ENCODE results near the gene PPARG.
"Not testable (repeated sequence)": the region's sequence is repeated elsewhere in the genome, so short reads cannot be mapped to it uniquely, and the experiment has no call there.

PPARG gene

DNA sequence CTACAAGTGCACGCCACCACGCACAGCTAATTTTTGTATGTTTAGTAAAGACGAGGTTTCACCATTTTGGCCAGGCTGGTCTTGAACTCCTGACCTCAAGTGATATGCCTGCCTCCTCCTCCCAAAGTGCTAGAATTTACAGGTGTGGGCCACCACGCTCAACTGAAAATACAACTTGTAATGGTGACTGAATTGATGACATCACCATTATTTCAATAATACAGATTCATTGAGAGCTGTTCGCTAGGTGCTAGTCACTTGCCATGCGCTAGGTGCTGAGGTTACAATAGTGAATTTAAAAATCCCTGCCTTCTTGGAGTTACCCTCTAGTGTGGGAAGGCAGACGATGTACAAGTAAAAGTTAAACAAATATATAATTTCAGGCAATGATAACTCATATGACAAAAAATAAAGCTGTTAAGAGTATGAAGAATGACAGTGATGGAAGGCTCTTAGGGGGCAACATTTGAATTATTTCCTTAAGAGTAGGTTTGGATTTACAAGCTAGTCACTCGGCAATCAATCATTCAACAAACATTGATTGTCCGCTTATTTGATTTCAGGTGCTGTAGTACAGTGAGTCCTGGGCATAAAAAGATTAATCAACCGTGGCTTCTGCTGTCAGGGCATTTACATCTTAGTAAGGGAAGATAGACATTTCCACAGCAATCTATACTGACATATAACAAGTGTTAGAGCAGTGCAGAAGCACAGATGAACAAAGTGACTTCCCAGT lies 9.1 kb upstream of the PPARG start:
- DNase-seq (ENCODE audit: low read depth) = no peak

DNA sequence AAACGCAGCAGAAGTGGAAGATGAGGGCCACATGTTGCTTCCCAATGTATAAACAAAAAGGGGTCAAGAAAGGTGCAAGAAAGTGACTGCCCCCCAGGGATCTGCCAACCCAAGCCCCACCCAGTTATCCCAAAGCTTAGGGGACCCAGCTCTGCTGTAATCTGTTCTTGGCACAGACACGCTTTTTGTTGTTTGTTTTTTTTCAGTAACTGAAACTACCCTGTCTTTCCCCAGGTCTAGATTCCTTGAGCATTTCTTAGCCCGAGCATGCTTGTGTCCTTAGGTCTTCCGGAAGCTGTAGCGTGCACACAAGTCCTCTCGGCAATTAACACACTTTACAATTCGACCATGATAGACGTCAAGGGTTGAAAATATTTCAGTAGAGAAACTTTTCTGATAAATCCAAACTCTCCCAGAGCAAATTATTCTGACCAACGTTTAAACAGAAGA lies 8.5 kb upstream of the PPARG start:
- DNase-seq (ENCODE audit: low read depth) = no peak

DNA sequence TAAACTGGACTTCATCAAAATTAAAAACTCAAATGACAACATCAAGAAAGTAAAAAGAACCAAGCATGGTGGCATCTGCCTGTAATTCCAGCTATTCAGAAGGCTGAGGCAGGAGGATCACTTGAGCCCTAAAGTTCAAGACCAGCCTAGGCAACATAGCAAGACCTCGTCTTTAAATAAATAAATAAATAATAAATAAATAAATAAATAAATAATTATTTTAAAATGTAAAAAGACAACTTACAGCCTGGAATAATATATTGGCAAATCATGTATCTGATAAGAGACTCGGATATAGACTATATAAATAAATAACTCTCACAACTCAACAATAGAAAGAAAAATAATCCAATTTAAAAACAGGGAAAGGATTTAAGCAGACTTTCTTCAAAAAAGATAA lies 4.3 kb upstream of the PPARG start:
- DNase-seq (ENCODE audit: low read depth) = no peak

DNA sequence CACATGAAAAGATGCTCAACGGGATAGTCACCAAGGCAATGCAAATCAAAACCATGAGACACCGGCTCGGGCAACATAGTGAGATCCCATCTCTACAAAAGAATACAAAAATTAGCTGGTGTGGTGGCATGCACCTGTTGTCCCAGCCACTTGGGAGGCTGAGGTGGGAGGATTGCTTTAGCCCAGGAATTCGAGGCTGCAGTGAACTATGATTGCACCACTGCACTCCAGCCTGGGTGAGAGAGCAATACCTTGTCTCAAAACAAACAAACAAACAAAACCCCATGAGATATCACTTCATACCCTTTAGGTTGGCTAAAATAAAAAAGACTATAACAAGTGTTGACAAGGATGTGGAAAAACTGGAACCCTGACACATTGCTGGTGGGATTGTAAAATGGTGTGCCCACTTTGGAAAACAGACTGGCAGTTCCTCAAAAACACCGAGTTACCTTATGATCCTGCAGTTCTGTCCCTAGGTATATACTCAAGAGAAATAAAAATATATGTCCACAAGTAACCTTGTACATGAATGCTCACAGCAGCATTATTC lies 3.8 kb upstream of the PPARG start:
- no peak for DNase-seq (ENCODE audit: low read depth)

DNA sequence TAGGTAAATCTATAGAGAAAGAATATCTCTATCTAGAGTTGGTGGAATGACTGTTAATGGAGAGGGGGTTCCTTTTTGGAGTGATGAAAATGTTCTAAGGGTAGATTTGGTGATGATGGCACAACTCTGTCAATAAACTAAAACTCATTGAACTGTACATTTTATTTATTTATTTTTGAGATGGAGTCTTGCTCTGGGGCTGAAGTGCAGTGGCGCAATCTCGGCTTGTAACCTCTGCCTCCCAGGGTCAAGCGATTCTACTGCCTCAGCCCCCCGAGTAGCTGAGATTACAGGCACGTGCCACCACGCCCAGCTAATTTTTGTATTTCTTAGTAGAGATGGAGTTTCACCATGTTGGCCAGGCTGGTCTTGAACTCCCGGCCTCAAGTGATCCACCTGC lies 3.1 kb upstream of the PPARG start:
- DNase-seq (ENCODE audit: low read depth) = not testable (repeated sequence)

DNA sequence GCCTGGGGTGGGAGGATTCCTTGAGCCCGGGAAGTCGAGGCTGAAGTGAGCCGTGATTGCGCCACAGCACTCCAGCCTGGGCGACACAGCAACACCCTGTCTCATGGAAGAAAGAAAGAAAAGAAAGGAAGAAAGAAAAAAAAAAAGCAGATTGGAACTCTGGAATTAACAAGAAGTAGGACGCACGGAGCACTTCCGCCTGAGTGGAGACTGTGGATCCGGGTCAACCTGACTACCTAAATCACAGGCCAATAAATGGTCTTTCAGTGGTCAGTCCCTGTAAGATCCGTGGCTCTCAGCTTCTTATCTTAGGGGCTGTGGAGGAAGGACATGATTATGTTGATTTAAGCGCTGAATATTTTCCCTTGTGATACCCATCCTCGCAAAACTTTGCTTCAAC lies 2.4 kb upstream of the PPARG start:
- DNase-seq (ENCODE audit: low read depth) = no peak

DNA sequence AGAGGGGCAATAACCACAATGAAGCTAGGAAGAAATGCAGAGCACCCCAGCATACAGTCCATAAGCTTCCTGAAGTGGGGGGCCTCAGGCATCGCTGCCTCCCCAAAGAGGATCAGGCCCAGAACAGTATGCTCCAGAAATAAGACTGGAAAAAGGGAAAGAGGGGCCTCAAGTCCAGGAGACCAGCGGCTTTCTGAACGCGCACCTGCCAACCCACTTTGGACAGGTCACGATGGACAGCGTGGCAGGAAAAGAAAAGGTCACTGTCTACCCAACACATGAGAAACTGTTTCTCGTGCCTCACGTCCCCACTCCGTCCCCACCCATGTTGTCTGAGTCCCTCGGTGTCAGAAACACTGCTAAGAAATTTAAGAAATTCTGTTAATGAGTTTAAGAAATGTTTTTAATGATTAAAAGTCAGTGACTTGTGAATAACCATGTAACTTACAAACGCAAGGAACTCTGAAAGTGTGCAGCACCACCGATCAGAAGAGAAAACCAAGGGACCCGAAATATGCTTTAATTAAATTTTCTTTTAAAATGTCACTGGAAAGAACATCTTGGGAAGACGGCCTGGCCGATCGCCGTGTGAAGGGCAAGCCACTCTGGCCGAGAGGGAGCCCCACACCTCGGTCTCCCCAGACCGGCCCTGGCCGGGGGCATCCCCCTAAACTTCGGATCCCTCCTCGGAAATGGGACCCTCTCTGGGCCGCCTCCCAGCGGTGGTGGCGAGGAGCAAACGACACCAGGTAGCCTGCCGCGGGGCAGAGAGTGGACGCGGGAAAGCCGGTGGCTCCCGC lies 1.7 kb upstream of the PPARG start:
- DNase-seq (ENCODE audit: low read depth) = no peak

DNA sequence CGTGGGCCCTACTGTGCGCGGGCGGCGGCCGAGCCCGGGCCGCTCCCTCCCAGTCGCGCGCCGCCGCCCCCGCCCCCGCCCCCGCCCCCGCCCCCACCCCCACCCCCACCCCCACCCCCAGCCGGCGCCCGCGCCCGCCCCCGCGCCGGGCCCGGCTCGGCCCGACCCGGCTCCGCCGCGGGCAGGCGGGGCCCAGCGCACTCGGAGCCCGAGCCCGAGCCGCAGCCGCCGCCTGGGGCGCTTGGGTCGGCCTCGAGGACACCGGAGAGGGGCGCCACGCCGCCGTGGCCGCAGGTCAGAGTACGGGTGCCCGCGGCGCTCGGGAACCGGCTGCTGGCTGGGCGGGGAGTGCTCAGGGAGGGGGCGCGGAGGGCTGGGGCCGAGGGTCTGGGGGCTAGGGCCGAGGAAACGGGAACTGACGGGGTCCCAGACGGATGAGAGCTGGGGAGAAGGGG lies 1.1 kb upstream of the PPARG start:
- no peak for DNase-seq (ENCODE audit: low read depth)

DNA sequence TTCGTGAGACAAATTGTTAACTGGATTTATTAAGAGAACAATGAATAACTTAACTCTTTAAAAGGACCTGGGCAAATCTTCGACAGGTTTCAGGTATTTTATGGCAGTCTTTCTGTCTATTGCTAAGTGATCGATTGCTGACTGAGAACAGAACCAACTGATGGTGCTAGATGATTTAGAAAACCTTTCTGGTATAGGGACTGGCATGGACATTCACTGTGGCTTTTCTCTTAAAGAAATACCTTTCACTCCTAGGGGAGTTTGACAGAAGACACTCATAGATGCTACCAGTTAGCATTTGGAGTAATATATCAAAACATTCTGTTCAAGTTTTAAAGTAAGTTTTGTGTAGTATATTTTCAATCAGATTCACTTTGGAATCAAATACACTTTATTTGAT lies 654 bp downstream of the PPARG start:
- no peak for DNase-seq (ENCODE audit: low read depth)

DNA sequence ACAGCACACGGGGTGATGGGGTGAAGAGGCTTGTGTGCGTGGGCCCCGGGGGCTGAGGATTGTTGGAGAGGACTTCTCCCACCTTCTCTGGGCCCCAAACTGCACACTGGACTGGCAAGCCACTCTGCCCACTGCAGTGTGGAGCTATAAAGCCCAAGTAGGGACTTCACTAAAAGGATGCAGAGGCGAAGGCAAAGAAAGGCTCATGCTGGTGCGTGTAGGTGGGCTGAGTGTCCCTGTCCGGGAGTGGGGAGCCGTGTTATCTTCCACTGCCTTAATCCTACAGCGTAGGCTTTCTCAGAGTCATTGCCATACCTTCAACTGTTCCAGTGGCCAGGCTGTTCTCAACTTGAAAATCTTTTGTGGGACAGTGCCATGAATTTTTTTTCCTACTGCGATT lies 3.9 kb downstream of the PPARG start:
- DNase-seq (ENCODE audit: low read depth) = no peak

DNA sequence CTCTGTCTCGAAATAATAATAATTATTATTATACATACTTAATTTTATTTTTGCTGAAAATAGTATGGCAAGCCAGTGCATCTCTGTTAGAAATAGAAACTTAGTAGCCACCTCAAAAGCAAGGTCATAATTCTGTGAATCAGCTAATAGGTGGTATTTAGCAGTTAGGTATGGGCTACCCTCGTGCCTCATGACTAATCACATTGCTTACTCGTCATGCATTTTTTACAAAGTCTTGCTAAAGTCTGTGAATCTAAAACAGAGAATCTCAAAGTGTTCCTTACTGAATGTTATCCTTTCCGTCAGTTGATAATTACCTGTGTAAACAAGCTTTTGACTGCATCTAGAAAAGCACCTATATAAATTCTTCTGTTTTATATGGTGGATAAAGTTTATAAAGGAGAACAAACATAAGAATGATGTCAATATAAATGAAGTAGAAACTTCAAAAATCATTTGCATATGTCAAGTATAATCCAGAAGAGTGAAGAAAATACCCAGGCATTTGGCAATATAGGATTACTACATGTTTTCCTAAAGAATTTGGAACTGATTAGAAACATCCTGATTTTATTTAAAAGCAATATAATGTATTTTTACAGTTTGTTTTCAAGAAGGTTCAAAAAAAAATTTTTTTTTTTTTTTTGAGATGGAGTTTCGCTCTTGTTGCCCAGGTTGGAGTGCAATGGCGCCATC lies 6.2 kb downstream of the PPARG start:
- no peak for DNase-seq (ENCODE audit: low read depth)

DNA sequence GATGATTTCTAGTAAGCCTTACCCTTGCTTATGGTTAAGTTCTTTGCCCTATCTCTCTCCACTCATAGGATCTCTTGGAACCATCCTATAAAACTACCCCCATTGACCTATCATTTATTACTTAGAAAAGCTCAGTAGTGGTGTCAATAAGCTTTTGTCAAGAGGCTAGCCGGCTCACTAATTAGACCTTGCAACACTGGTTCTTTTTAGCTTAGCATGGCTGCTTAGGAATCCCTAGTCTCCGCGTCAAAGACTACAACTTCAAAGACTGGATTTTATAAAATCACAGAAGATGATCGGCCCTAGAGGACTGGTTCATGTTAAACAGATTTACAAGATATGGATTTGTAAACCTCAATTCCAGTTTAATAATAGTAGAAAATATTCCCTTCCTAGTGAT lies 7.6 kb downstream of the PPARG start:
- no peak for DNase-seq (ENCODE audit: low read depth)

DNA sequence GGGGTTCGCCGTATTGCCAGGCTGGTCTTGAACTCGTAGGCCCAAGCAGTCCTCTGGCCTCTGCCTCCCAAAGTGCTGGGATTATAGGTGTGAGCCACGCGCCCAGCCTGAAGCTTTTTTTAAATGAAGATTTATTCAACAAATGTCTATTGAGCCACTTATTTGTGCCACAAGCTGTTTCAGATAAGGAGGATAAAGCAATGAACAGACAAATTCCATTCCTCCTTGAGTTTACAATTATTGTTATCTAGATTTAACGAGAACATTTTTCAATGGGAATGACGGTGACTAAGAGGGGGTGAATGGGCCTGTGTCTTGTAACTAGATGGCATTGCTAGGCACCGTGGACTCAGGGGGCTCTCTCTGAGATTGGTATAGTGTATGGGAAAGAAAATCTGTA lies 10.2 kb downstream of the PPARG start:
- no peak for DNase-seq (ENCODE audit: low read depth)

DNA sequence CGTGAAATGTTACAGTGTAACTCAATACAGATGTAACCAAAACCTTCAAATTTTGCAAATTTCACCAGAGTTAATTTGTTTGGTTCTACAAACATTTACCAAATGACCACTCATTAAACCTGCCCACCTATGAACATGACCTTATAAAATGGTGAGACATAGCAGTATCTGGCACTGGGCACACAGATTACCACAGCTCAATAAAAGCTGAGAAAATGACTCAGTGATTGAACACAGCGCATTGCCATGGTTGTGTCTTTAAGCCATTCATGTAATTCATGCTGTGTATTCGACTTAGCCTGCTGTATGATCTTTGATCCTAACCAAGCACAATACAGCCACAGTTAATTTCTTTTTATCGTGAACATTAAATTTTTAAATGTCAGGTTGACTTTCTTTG lies 11.3 kb downstream of the PPARG start:
- DNase-seq (ENCODE audit: low read depth) = no peak

DNA sequence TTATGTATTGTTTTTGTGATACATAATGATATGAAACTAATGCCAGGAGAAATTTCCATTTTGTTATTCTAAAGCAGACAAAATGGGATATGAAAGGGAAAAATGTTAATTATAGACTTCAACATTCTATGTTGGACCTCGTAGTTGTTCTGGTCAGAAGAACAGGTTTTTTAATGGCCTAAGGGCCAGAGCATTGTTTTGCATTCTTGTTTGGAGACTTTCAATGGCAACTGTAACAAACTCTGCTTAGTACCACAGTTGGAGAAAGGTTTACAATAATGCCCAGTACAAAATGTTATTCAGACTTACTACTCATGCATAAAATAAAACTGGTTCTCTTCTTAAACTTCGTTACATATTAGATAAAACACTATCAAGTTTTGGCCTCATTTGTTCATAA lies 12.2 kb downstream of the PPARG start:
- no peak for DNase-seq (ENCODE audit: low read depth)

DNA sequence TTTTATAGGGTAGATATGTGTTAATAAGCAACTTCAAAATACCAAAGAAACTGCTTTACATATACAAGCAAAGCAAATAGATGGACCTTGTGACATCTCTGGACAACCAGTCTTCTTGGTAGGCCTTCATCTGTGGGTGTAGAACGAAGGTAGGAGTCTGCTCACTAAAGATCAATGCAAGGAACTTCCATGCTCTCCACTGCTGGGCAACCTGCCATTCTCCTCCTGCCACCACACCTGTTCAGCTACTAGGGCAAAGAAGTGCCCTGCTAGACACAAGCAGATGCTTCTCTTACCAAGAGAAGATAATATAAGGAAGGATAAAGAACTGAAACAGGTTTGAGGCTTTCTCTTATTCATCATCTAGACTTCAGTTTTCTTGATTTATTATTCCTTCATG lies 12.6 kb downstream of the PPARG start:
- no peak for DNase-seq (ENCODE audit: low read depth)

DNA sequence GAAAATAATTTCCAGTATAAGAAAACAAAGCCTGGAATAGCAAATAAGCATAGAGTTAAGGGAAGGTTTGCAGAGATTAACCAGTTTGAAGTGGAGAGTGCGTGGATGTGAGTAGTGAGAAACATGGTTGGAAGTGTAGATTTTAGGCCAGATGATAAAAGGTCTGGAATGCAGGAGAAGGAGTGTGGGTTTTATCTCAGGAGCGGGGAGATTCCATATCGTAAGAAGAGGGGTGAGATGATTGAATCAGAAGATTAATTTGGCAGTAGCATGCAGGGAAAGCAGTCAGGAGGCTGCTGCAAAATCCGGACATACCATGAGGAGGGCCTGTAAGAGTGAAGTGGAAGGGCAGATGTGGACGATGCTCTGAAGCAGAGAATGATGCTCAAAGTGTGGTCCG lies 13.7 kb downstream of the PPARG start:
- no peak for DNase-seq (ENCODE audit: low read depth)

DNA sequence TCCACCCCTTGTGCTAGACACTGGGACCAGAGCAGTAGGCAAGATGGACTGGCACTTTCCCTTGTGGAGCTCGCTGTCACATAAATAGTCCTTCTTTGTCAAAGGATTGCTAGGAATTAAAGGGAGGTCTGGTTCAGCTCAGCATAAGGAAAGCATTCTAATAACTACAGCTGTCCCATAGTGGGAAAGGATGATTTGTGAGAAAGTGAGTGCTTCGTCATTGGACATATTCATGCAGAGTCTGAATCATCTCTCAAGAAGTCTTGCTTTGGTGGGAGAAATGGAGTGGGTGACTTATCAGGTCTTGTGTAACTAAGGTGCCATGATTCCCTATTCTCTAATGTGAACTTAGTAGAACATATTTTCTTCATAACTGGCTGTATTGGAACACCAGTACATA lies 14.7 kb downstream of the PPARG start:
- no peak for DNase-seq (ENCODE audit: low read depth)

DNA sequence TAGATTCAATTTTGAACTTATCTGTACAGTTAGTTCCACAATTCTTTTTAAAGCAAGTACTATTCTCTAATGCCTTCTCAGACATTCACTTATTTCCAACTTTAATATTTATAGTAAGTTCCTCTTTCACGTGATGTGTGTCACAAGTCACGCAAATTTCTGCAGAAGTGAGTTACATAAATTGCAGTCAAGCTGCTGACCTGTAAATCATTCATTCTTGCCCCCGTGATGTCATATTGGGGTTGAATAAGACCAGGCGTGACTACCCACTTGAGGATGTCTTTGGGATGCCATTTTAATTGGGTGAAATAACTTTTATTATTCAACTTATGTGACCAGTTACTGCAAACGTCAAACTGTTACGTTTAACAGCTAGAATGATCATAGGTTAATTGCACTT lies 15.1 kb downstream of the PPARG start:
- DNase-seq (ENCODE audit: low read depth) = no peak

DNA sequence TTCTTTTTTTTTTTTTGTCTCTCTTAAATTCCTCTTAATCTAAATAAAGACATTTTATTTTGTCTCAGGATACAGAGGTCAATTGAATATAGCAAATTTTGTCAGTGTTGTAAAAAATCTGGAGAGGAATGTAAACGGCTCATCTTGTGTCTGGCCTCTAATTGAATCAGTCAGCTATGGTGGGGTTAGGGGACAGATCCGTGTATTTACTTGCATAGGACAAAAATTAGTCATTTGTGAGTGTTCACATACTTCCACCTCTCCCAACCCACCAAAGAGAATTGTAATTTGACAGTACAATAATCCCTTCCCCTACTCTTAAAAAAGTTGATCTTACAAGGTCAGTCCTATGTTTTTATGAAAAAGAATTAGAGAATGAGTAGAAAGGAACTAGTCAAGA lies 18.3 kb downstream of the PPARG start:
- no peak for DNase-seq (ENCODE audit: low read depth)

DNA sequence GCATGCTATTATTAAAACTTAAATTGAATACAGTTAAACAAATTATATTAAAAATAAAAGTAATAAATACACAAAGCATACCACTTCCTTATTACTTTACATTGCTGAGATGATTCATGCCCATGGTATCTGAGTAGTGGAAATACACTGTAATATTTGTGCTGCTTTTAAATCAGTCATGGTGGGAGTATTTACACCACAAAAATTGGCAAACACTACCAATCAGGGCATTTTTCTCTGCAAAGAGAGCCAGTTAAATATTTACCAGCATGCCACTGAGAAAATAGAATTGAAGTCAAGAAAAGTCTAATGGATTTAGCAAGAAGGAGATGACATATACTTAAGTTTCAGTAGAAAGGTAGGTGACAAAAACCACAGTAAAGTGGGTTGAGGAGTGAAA lies 19.6 kb downstream of the PPARG start:
- DNase-seq (ENCODE audit: low read depth) = no peak

DNA sequence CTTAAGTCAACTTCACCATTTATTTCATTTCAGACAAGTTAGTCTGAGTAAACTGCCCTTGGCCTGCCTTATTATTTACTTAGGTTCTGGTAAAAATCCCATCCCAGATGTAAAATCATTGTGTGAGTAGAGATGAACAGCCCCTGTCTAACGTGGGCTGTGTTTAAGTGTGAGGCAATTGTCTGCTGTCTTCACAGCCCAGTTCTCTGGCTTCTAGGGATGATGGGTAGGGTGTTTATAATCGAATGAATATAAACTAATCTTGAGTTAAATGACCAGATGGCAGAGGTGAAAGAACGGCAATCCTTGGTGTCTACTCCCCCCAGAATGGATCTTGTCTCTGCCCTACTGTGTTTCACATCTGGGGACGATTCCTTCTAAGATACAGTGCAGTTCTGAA lies 20.8 kb downstream of the PPARG start:
- DNase-seq (ENCODE audit: low read depth) = no peak

DNA sequence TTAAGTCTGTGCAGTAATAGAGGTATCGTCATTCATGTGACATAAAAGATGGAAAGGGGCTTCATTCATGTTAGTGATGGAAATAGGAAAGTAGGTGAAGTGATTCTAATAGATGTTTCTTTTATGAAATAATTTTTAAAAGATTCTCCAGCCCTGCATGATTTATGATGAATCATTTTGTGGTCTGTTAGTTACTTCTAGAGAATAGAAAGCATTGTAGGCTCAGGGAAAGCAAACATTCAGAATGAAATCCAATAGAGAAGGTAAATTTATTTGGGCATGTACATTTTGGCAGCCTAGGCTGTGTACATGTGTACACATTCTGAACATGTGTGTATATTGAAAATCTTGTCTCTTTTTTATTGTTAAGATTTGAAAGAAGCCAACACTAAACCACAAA lies 23.1 kb downstream of the PPARG start:
- DNase-seq (ENCODE audit: low read depth) = no peak

Data from stimulated activated CD8-positive, alpha-beta memory T cell treated with anti-CD3 and anti-CD28 coated beads, Interleukin-4, amount 100 ng/mL, for 24 hours (primary cell).